ENCODE measurements around the gene TMEM203. TPM values are rescaled to one million over a fixed set of nuclear protein-coding genes. Genes with fewer than 3 reads are reported as not detected.

The TMEM203 gene
- total RNA-seq, 1 donor from 2014 or later, result 24.3 TPM

DNA sequence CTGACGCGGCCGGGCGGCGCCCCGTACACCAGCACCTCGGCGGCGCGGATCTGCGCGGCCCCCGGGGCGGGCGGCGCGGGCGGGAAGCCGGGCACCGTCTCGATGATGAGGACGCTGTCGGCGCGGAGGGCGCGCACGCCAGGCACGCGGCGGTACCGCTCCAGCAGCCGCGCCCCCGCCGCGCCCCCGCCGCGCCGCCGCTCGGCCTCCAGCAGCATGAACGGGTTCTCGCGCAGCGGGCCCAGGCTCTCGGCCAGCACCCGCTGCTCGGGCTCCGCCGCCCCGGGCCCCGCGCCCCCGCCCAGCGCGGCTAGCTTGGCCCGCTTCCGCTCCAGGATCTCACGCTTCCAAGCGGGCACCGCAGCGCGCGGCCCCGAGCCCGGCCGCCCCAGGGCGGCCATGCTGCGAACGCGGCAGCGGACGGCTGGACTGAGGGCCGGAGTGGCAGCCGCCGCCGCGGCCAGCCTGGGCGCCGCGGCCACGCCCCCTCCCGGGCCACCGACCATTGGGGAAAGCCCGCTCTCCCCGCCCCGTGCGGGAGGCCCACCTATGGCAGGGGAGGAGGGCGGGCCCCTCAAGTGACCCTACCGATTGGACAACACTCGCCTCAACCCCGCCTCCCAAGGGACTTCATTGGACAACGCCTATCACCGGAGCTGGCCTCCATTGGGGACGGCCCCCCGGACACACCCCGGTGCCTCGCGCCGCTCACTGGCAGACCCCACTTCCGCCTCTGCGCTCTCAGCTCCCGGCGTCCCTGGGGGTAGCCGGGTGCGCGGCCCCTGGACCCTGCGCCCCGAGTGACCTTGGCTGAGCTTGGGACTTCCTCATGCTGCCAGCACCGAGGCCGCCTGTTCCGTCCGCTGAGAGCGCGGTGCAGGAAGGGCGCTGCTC, 4.9 kb downstream of the TMEM203 start, which contains the start of gene TPRN:
Gene TPRN (minus strand): TSS at position 431 of the 894 bp plus-strand sequence. CDS start 30 bp downstream, at position 401.
- Histone ChIP-seq H3K9me3 (no peaks in the 10 kb centered on the region), H3K4me1 (peaks cover 20 to 45% of the 10 kb centered on the region in 2 donors), H3K27ac (peak within 1 kb of the TSS; percentile 73 to 75), H3K4me3 (peak within 1 kb of the TSS; percentile 77 to 80), H3K36me3 (no peaks in the 10 kb centered on the region), H3K27me3 (no peaks in the 10 kb centered on the region)
- intact Hi-C loops (cut with DNase I), result loop anchor here (1.0 to 2.0 kb wide), 5 partner anchors 12 to 409 kb away; partner anchors contain the start of genes ANAPC2, SSNA1 and TMEM141
- peak; percentile 99 to 100 for DNase-seq (ENCODE audit: low spot score in 2 of 2)
- TF ChIP-seq, protein P1, sequence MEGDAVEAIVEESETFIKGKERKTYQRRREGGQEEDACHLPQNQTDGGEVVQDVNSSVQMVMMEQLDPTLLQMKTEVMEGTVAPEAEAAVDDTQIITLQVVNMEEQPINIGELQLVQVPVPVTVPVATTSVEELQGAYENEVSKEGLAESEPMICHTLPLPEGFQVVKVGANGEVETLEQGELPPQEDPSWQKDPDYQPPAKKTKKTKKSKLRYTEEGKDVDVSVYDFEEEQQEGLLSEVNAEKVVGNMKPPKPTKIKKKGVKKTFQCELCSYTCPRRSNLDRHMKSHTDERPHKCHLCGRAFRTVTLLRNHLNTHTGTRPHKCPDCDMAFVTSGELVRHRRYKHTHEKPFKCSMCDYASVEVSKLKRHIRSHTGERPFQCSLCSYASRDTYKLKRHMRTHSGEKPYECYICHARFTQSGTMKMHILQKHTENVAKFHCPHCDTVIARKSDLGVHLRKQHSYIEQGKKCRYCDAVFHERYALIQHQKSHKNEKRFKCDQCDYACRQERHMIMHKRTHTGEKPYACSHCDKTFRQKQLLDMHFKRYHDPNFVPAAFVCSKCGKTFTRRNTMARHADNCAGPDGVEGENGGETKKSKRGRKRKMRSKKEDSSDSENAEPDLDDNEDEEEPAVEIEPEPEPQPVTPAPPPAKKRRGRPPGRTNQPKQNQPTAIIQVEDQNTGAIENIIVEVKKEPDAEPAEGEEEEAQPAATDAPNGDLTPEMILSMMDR (IDR thresholded peaks at IDR 0.05), result peak in 1 of 3 experiments; percentile 29

DNA sequence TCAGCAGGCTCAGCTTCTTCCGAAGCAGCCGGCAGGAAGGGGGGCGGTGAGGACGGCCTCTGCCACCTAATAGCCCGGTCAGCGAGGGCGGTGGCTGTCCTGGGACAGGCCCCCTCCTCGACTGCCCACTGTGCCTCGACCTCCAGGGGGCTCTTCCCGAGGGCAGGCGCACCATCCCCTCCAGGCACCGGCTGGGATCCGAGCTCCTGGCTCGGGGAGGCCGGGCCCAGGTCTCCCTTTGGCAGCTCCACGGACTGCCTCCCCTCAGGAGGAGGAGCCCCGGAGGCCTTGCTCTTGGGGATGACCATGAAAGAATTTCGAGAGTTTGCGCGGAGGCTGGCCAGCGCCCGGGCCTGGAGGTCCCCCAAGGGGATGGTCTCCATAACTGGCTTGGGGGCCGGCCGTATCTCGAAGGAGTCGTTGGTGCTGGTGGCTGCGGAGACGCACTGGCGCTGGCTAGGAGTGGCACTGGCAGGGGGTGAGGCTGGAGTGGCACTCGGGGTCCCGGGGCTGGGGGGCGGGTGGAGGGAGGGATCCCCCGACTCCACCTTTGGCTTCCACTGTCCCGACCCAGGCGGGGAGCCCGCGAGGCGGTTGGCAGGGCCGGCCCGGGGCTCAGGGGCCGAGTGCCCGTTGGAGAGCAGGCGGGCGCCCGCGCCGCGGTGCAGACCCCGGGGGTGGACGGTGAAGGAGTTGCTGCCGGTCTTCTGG, 5.9 kb downstream of the TMEM203 start:
- no peak for DNase-seq (ENCODE audit: low spot score in 2 of 2)
- no peaks in the 10 kb centered on the region for H3K9me3 ChIP-seq
- H3K27me3 ChIP-seq, result no peaks in the 10 kb centered on the region
- no peak overlapping the region for H3K27ac ChIP-seq
- H3K4me1 ChIP-seq, result peaks cover 17 to 41% of the 10 kb centered on the region in 2 donors
- no peaks in the 10 kb centered on the region for H3K36me3 ChIP-seq
- intact Hi-C loops (cut with DNase I), result loop anchor here (1.0 to 2.0 kb wide), 5 partner anchors 11 to 408 kb away; partner anchors contain the start of genes ANAPC2, SSNA1 and TMEM141
- TF ChIP-seq, protein P1 (IDR thresholded peaks at IDR 0.05), result no peak
- H3K4me3 ChIP-seq, result peak overlapping the region; percentile 53 to 73

DNA sequence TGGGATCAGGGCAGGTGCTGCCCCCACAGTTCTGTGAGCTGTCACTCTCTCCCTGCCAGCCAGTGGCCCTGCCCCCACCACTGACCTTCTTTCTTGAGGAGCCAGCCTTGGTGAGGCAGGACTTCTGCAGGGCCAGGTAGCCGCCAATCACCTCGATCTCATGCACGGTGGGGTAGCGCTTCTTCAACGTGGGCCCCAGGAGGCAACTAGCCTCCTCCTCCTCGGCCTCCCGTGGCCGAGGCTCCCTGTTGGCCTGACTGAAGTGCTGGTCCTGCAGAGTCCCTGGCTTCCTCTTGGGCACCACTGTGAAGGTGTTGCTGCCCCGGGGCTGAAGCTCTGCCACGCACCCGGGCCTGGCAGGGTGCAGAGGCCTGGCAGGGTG, 6.6 kb downstream of the TMEM203 start:
- Histone ChIP-seq H3K9me3 (no peaks in the 10 kb centered on the region), H3K27me3 (no peaks in the 10 kb centered on the region), H3K4me3 (peak overlapping the region in 1 of 2 donors; percentile 73), H3K4me1 (peaks cover 10 to 35% of the 10 kb centered on the region in 2 donors), H3K36me3 (no peaks in the 10 kb centered on the region), H3K27ac (no peak overlapping the region)
- intact Hi-C loops (cut with DNase I), result no loop called here
- TF ChIP-seq, protein P1 (IDR thresholded peaks at IDR 0.05), result no peak
- DNase-seq (ENCODE audit: low spot score in 2 of 2), result no peak

DNA sequence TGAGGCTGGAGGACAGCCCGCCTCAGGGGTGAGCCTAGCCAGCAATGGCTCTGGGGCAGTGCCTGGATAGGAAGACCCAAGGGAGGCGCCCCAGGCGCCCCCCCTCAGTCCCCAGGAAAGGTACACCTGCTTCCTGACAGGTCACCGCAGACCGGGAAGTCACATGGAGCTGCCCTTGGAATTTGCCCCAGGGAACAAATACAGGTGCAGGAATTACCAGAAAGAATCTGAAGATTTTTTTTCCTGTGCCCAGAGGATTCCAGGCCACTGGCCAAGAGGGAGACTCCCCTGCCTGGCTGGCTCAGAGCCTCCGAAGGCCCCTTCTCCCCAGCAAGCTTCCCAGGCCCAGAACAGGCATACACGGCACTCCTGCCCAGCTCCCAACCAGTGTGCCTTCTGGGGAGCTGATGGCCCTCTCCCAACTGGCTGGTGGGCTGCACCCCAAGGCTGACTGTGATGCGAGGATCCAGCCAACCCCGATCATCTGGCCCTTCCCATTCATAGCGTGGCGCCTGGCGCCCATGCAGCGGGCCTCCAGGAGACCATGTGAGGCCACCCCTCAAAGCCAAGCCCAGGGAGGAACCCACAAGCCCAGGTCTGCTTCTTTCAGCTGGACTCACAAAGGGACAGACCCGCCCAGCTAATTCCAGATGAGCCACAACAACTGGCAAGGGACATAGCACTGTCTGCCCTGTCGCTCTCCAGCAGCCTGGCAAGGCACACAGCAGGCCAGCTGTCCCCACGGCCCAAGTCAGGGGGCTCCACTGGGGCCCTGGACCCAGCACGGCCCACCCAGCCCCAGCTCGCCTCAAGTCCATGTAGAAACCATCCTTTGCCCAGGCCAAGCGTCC, 7.2 kb downstream of the TMEM203 start:
- TF ChIP-seq, protein P1 (IDR thresholded peaks at IDR 0.05), result no peak
- intact Hi-C loops (cut with DNase I), result no loop called here
- Histone ChIP-seq H3K4me1 (peaks cover 9 to 28% of the 10 kb centered on the region in 2 donors), H3K27me3 (no peaks in the 10 kb centered on the region), H3K27ac (no peak overlapping the region), H3K4me3 (peak overlapping the region in 1 of 2 donors; percentile 73), H3K9me3 (no peaks in the 10 kb centered on the region), H3K36me3 (no peaks in the 10 kb centered on the region)
- DNase-seq (ENCODE audit: low spot score in 2 of 2), result no peak

Measured in ascending aorta (tissue), 2 donors.